NT2/D1 (cell line): Measurements from ENCODE around the gene ASB5.
"Not testable (repeated sequence)": the region's sequence is repeated elsewhere in the genome, so short reads cannot be mapped to it uniquely, and the experiment has no call there.

ENCODE experiments used
- DNase-seq: peaks from one replicate; pipeline ENCODE4 v3.0.0-alpha.2; 2011; ENCODE audit warnings: low read depth, low spot score
- H3K27me3 ChIP-seq: 2 replicates; pipeline ENCODE4 v1.6.0; 2011; ENCODE audit warnings: mild to moderate bottlenecking; ENCODE audit not compliant: insufficient read length, insufficient read depth
- H3K36me3 ChIP-seq: 2 replicates; pipeline ENCODE4 v1.6.1; 2011; ENCODE audit warnings: mild to moderate bottlenecking, low read length, mixed read lengths; ENCODE audit not compliant: insufficient read depth, insufficient read length
- H3K4me1 ChIP-seq: 2 replicates; pipeline ENCODE4 v1.5.1; 2011; ENCODE audit not compliant: insufficient read depth, insufficient read length
- H3K4me3 ChIP-seq: 2 replicates; pipeline ENCODE4 v1.5.1; 2011; ENCODE audit warnings: low read depth; ENCODE audit not compliant: insufficient read length
- H3K9ac ChIP-seq: 2 replicates; pipeline ENCODE4 v1.6.0; 2011; ENCODE audit warnings: low read depth; ENCODE audit not compliant: insufficient read length
- H3K9me3 ChIP-seq: 2 replicates; pipeline ENCODE4 v1.5.1; 2011; ENCODE audit warnings: mild to moderate bottlenecking, low read length; ENCODE audit not compliant: insufficient read depth
- SUZ12 ChIP-seq: IDR thresholded peaks from 2 replicates; pipeline ENCODE4 v1.6.1; 2011; ENCODE audit not compliant: insufficient read length, insufficient read depth; ENCODE audit errors: extremely low read depth
- YY1 ChIP-seq: IDR thresholded peaks from 2 replicates; pipeline ENCODE4 v1.6.1; 2011; ENCODE audit not compliant: insufficient read length, insufficient read depth
- ZNF274 ChIP-seq: IDR thresholded peaks from 2 replicates; pipeline ENCODE4 v1.6.1; 2011; ENCODE audit warnings: mild to moderate bottlenecking, low read depth, low read length

The ASB5 gene

DNA sequence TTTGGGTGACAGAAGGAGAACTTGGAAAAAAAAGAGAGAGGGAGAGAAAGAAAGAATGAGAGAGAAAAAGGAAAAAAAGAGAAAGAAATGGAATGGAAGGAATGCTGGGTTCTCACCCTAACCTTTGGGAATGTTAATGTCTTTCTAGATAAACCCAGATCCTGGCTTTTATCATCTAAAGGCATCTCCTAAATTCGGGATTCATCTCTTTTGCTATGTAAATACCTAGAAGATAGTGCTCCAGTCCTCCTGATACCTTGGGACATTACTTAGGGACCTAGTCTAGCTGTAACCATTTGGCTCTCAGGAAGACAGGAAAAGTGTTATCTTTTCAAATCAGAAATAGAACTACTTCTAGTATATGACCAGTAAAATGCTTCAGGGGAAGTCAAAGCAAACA lies 34.9 kb upstream of the ASB5 start:
- TF ChIP-seq YY1, result no peak
- TF ChIP-seq SUZ12, result no peak
- no peak for TF ChIP-seq ZNF274
- Histone ChIP-seq H3K4me3 (no peak overlapping the region), H3K9ac (no peak overlapping the region), H3K27me3 (no peaks in the 10 kb centered on the region), H3K9me3 (no peaks in the 10 kb centered on the region), H3K36me3 (no peaks in the 10 kb centered on the region), H3K4me1 (no peaks in the 10 kb centered on the region)
- DNase-seq, result peak; percentile 8

DNA sequence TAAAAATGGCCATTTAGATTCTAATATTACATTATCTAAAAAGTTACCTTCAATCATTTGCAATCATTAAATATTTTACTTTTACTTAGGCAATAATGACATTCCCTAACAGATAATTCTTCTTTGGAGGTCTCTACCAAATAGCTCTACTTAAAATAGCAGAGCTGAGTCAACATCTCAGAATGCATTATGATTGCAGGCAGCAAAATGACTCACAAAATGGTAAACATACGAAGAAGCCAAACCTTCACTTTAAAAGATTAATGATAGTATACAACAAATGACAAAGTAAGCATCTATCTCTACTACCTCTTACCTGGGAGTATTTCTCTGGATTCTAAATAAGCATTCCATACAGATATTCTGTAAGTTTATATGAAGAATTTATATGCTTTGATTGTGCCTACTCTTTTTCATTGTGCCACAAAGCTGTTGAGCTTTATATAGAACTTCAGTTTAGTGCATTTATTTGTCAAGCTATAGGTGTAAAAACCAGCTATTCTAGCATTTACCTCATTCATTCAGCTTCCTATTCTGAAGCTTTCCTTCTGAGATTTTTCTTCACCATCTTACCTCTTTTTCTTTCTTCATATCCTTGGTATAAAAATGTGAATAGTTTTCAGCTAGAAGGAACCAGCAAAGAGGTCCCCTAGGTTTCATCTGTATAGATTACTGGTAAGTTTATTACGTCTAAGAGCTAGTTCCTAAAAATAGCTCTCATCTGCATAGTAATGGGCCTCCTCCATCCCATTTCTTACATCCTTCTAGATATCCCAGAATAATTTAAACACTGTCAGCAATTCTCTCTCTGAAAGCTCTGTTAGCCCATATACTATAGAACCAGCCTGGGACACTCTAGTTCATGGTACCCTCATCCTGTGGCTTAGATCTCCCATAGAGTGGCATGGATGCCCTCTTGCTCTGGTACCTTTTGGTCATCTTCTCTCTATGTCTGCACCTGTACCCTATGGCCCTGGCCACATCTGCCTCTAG lies 33.6 kb upstream of the ASB5 start:
- Histone ChIP-seq H3K9ac (no peak overlapping the region), H3K36me3 (no peaks in the 10 kb centered on the region), H3K4me3 (no peak overlapping the region), H3K9me3 (no peaks in the 10 kb centered on the region), H3K4me1 (no peaks in the 10 kb centered on the region), H3K27me3 (no peaks in the 10 kb centered on the region)
- DNase-seq, result no peak
- no peak for TF ChIP-seq ZNF274
- no peak for TF ChIP-seq YY1
- no peak for TF ChIP-seq SUZ12

DNA sequence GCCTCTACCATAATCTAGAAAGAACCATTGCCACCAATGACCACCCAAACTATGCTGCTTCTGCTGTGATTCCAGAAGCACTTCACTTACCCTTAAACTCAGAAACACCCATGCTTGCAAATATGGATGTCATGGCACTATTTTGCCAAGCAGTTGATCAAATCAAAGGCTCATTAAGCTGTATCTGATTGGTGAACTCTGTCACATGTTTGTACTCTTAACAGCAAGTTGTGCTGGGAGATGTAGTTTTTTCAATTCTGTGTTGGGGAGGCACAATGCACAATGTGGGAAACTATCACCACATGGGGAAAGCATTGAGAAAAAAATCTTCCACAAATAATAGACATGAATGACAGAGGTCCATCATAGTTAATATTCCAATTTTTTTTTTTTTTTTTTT lies 31.5 kb upstream of the ASB5 start:
- Histone ChIP-seq H3K4me3 (no peak overlapping the region), H3K4me1 (no peaks in the 10 kb centered on the region), H3K9me3 (no peaks in the 10 kb centered on the region), H3K9ac (no peak overlapping the region), H3K27me3 (no peaks in the 10 kb centered on the region), H3K36me3 (no peaks in the 10 kb centered on the region)
- no peak for DNase-seq
- no peak for TF ChIP-seq SUZ12
- TF ChIP-seq YY1, result no peak
- no peak for TF ChIP-seq ZNF274

DNA sequence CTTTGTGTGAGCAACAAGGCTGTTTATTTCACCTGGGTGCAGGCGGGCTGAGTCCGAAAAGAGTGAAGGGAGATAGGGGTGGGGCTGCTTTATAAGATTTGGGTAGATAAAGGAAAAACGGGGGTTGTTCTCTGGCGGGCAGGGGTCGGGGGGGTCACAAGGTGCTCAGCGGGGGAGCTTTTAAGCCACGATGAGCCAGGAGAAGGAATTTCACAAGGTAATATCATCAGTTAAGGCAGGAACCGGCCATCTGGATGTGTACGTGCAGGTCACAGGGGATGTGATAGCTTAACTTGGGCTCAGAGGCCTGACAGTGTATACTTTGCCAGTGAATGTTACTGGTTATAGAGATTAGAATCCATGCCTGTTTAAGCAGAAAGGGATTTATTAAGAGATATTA lies 31.0 kb upstream of the ASB5 start:
- Histone ChIP-seq H3K4me1 (no peaks in the 10 kb centered on the region), H3K9me3 (no peaks in the 10 kb centered on the region), H3K27me3 (no peaks in the 10 kb centered on the region), H3K9ac (no peak overlapping the region), H3K4me3 (no peak overlapping the region), H3K36me3 (no peaks in the 10 kb centered on the region)
- TF ChIP-seq ZNF274 (no peak), SUZ12 (no peak), YY1 (no peak)
- DNase-seq, result no peak

DNA sequence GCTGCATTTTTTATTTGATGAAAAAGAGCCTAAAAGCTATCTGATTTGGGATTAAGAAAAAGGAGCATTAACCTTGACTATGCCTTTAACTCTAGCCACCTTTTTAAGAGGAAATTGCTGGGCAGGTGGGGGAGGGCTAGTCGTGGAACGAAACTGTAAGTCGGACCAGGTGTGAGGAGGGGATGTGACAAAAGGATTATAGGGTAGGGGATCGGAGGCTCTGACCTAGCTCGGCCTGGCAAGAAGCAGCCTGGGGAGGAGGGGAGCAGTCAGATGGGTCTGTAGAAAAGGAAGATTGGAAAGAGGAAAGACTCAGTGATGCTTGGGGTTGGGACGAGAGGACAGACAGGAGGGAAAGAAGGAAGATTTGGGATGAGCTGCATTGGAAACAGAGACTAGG lies 29.6 kb upstream of the ASB5 start:
- no peak overlapping the region for H3K4me3 ChIP-seq
- no peak overlapping the region for H3K9ac ChIP-seq
- H3K27me3 ChIP-seq, result no peaks in the 10 kb centered on the region
- no peaks in the 10 kb centered on the region for H3K36me3 ChIP-seq
- no peak for DNase-seq
- no peaks in the 10 kb centered on the region for H3K9me3 ChIP-seq
- no peaks in the 10 kb centered on the region for H3K4me1 ChIP-seq
- TF ChIP-seq ZNF274 (no peak), YY1 (no peak), SUZ12 (no peak)

DNA sequence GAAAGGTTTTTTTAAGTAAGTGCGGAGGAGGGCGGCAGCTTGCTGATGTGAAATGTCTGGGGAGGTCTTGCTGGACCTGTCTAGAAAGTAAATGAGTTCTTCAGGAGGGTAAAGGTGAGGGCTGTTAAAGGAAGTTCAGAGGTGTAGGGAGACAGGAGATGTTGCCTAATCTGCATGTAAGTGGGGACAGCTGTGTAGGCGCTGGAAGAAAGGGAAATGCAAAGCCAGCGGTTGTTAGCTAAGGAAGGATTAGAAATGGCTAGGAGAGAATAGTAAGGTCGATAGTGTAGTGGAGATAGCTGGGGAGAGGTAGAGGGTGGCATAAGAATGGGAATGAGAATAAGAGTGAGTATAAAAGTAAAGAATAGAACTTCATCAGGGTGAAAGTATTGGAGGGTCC lies 26.9 kb upstream of the ASB5 start:
- not testable (repeated sequence) for DNase-seq

DNA sequence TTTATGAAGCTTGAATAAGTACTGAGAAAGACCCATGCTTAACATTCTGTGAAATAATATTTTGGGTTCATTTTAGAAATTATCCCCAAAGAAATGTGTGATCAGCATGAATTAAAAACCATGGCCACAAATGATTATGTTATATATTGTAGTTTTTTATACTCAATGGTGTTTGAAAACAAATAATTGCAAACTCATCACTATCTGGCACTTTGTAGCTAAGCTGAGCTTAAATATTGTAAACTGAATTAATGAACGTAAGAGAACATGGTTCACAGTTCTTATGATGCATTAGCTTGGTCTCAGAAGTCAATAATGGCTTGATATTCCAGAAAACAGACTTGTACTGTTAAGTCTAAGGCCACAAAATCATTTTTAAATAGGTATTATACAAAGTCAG lies 24.6 kb upstream of the ASB5 start:
- no peaks in the 10 kb centered on the region for H3K9me3 ChIP-seq
- H3K9ac ChIP-seq, result no peak overlapping the region
- no peaks in the 10 kb centered on the region for H3K36me3 ChIP-seq
- H3K4me3 ChIP-seq, result no peak overlapping the region
- H3K27me3 ChIP-seq, result no peaks in the 10 kb centered on the region
- DNase-seq, result no peak
- no peaks in the 10 kb centered on the region for H3K4me1 ChIP-seq
- no peak for TF ChIP-seq ZNF274
- no peak for TF ChIP-seq YY1
- TF ChIP-seq SUZ12, result no peak

More for the DNA sequence above, 26.9 kb upstream of the ASB5 start:
- H3K4me3 ChIP-seq, H3K4me1 ChIP-seq, H3K27me3 ChIP-seq, H3K36me3 ChIP-seq, H3K9ac ChIP-seq, H3K9me3 ChIP-seq: not testable (repeated sequence)
